GM12864 (cell line): ENCODE data around the gene GCSH.

Source experiments
- DNase-seq: peaks from one replicate; pipeline ENCODE4 v3.0.0-alpha.2; 2011; ENCODE audit warnings: low read depth
- H3K4me3 ChIP-seq: 2 replicates; pipeline ENCODE4 v1.5.1; 2011; ENCODE audit warnings: mild to moderate bottlenecking, low read depth, low read length, control low read depth
- CTCF ChIP-seq: IDR thresholded peaks from 2 replicates; pipeline ENCODE4 v1.5.1; 2011; ENCODE audit warnings: low read depth, mild to moderate bottlenecking, moderate library complexity, low read length, control low read depth, inconsistent platforms; ENCODE audit errors: missing control alignments

Gene GCSH

GRCh38 chr16:81069063-81069462, 27.1 kb downstream of the GCSH start:
- H3K4me3 ChIP-seq = no peak overlapping the region
- no peak for DNase-seq
- TF ChIP-seq CTCF = no peak

- no peak overlapping the region for H3K4me3 ChIP-seq
- no peak for DNase-seq
- no peak for TF ChIP-seq CTCF
Measured at GRCh38 chr16:81067166-81067565, 29.0 kb downstream of the GCSH start.

- H3K4me3 ChIP-seq = no peak overlapping the region
- DNase-seq = no peak
- TF ChIP-seq CTCF = no peak
Measured at GRCh38 chr16:81066681-81067080, 29.5 kb downstream of the GCSH start.

GRCh38 chr16:81061871-81062608, 34.2 kb downstream of the GCSH start:
- TF ChIP-seq CTCF = no peak
- DNase-seq = no peak

GRCh38 chr16:81061307-81061640, 34.9 kb downstream of the GCSH start:
- no peak for TF ChIP-seq CTCF
- DNase-seq = no peak

More at GRCh38 chr16:81061871-81062608, 34.2 kb downstream of the GCSH start:
- no peak overlapping the region for H3K4me3 ChIP-seq

GRCh38 chr16:81060576-81061306, 35.5 kb downstream of the GCSH start:
- no peak overlapping the region for H3K4me3 ChIP-seq
- DNase-seq = no peak
- no peak for TF ChIP-seq CTCF

More at GRCh38 chr16:81061307-81061640, 34.9 kb downstream of the GCSH start:
- no peak overlapping the region for H3K4me3 ChIP-seq

- TF ChIP-seq CTCF = no peak
- no peak overlapping the region for H3K4me3 ChIP-seq
- no peak for DNase-seq
Measured at GRCh38 chr16:81053761-81054160, 42.4 kb downstream of the GCSH start.
